ENCODE results near the gene C1orf94. TPM values are rescaled to one million over a fixed set of nuclear protein-coding genes. Genes with fewer than 3 reads are reported as not detected.
"Not testable (repeated sequence)": the region's sequence is repeated elsewhere in the genome, so short reads cannot be mapped to it uniquely, and the experiment has no call there.

The C1orf94 gene
- polyA plus RNA-seq, 4 donors = 0.01 TPM; not detected in 3

DNA sequence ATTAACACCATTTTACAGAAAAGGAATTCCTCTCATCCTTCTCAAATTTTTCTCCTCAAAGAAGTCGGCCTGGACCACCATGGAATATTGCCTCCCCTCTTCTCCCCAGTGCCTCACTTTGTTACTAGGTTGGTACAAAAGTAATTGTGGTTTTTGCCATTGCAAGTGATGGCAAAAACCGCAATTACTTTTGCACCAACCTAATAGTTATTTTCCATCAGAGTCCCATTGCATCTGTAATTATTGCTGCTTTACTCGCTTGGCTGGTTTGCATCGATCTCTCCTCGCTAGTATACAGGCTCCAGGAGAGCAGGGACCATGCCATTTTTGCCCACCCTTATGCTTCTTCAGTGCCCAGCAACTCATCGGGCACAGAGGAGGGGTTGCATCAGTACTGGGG, 963 bp upstream of the C1orf94 start:
- no peak for FAIRE-seq
- no peak for DNase-seq
- Histone ChIP-seq H3K36me3 (ENCODE audit: control insufficient read depth in 3 of 3, insufficient read depth in 2 of 3, low read depth in 1 of 3, low read length in 3 of 3) (no peaks in the 10 kb centered on the region), H3K4me1 (ENCODE audit: control insufficient read depth in 3 of 3, insufficient read depth in 2 of 3, low read depth in 1 of 3, low read length in 2 of 3) (no peaks in the 10 kb centered on the region), H3K27me3 (ENCODE audit: control insufficient read depth in 3 of 3, insufficient read depth in 3 of 3, low read length in 3 of 3) (peaks cover 0 to 21% (median 13%) of the 10 kb centered on the region in 3 donors), H3K27ac (ENCODE audit: low read depth in 1 of 3, low read length in 2 of 3) (no peak overlapping the region), H3K4me3 (ENCODE audit: low read depth in 1 of 3, low read length in 3 of 3) (no peak overlapping the region), H3K9me3 (ENCODE audit: control insufficient read depth in 2 of 2, insufficient read depth in 1 of 2, low read depth in 1 of 2, low read length in 1 of 2) (no peaks in the 10 kb centered on the region)
- 73 to 87% (median 77%) methylated on average over 6 of the region's 6 CpGs for WGBS, 3 donors

DNA sequence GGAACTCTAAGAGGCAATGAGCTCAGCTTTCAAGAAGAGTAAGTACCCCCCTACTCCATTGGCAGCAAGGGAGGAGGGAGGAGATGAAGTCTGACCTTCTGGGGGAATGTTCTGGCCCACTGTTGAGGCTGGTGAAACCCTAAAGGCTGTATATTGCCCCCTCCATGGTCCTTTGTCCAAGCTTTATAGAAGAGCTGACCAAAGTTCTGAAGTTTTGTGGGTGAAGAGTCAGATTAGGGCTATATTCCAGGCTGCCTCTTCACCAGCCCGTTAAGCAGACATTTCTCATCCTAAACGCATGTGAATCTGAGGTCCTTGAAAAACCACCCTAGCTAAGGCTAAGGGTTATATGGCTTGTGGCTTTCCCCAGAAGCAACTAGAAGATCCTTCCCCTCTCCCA, 1.4 kb downstream of the C1orf94 start:
- H3K4me3 ChIP-seq (ENCODE audit: low read depth in 1 of 3, low read length in 3 of 3) = no peak overlapping the region

DNA sequence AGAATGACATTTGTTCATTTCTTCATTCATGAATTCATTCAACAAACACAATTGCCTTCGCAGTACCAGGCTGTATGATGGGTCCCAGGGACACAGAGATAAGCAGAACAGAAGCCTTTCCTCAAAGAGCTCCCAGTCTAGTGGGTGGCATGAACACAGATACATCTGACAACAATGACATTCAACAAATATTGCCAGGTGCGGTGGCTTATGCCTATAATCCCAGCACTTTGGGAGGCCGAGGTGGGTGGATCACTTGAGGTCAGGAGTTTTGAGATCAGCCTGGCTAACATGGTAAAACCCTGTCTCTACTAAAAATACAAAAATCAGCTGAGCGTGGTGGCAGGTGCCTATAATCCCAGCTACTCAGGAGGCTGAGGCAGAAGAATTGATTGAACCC, 6.7 kb downstream of the C1orf94 start:
- H3K9me3 ChIP-seq (ENCODE audit: control insufficient read depth in 2 of 2, insufficient read depth in 1 of 2, low read depth in 1 of 2, low read length in 1 of 2); H3K4me3 ChIP-seq (ENCODE audit: low read depth in 1 of 3, low read length in 3 of 3); H3K4me1 ChIP-seq (ENCODE audit: control insufficient read depth in 3 of 3, insufficient read depth in 2 of 3, low read depth in 1 of 3, low read length in 2 of 3); H3K36me3 ChIP-seq (ENCODE audit: control insufficient read depth in 3 of 3, insufficient read depth in 2 of 3, low read depth in 1 of 3, low read length in 3 of 3); DNase-seq; H3K27me3 ChIP-seq (ENCODE audit: control insufficient read depth in 3 of 3, insufficient read depth in 3 of 3, low read length in 3 of 3); H3K27ac ChIP-seq (ENCODE audit: low read depth in 1 of 3, low read length in 2 of 3); FAIRE-seq: not testable (repeated sequence)
- 67 to 82% (median 81%) methylated on average over 4 of the region's 4 CpGs for WGBS, 3 donors

More for the DNA sequence above, 1.4 kb downstream of the C1orf94 start:
- no peaks in the 10 kb centered on the region for H3K9me3 ChIP-seq (ENCODE audit: control insufficient read depth in 2 of 2, insufficient read depth in 1 of 2, low read depth in 1 of 2, low read length in 1 of 2)
- no peak overlapping the region for H3K27ac ChIP-seq (ENCODE audit: low read depth in 1 of 3, low read length in 2 of 3)
- 52 to 66% (median 64%) methylated on average over 2 of the region's 2 CpGs for WGBS, 3 donors
- FAIRE-seq = no peak
- no peak for DNase-seq
- H3K36me3 ChIP-seq (ENCODE audit: control insufficient read depth in 3 of 3, insufficient read depth in 2 of 3, low read depth in 1 of 3, low read length in 3 of 3) = no peaks in the 10 kb centered on the region
- H3K27me3 ChIP-seq (ENCODE audit: control insufficient read depth in 3 of 3, insufficient read depth in 3 of 3, low read length in 3 of 3) = peaks cover 0 to 21% (median 10%) of the 10 kb centered on the region in 3 donors
- no peaks in the 10 kb centered on the region for H3K4me1 ChIP-seq (ENCODE audit: control insufficient read depth in 3 of 3, insufficient read depth in 2 of 3, low read depth in 1 of 3, low read length in 2 of 3)

DNA sequence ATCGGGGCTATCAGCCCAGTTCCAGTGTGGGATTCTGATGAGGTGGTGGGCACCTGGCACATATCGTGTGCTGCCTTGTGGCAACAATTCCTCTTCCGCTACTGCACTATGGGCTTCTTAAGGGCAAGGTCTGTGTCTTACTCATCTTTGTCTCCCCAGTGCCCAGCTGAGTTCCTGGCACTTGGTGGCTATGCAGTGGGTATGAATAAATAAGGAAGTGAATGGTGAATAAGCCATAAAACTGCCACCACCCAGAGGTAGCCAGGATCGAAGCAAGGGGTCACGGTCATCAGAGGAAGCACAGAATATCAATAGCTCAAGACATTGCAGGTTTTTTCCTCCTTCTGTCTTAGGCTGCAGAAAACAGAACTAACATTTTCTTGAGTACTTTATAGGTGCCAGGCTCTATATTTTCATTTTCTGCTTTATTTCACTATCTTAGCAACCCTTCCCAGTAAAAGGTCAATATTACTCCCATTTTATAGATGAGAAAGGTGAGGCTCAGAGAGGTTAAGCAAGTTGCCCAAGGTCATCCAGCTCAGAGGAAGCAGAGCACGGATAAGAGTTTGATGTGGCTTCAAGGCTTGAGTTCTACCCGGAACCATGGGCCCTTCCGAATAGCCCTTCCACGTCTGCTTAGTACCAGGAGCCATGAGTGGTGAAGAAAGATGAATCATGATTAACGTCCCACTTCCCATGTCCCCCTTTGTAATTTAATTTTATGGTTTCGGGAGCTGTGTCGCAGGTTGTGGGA, 10.2 kb downstream of the C1orf94 start:
- Histone ChIP-seq H3K27ac (ENCODE audit: low read depth in 1 of 3, low read length in 2 of 3) (no peak overlapping the region), H3K36me3 (ENCODE audit: control insufficient read depth in 3 of 3, insufficient read depth in 2 of 3, low read depth in 1 of 3, low read length in 3 of 3) (no peaks in the 10 kb centered on the region), H3K27me3 (ENCODE audit: control insufficient read depth in 3 of 3, insufficient read depth in 3 of 3, low read length in 3 of 3) (peaks cover 0 to 10% (median 0%) of the 10 kb centered on the region in 3 donors), H3K4me1 (ENCODE audit: control insufficient read depth in 3 of 3, insufficient read depth in 2 of 3, low read depth in 1 of 3, low read length in 2 of 3) (no peaks in the 10 kb centered on the region), H3K4me3 (ENCODE audit: low read depth in 1 of 3, low read length in 3 of 3) (no peak overlapping the region), H3K9me3 (ENCODE audit: control insufficient read depth in 2 of 2, insufficient read depth in 1 of 2, low read depth in 1 of 2, low read length in 1 of 2) (no peaks in the 10 kb centered on the region)
- FAIRE-seq (no peak), DNase-seq (no peak)
- 72 to 74% (median 72%) methylated on average over 12 of the region's 12 CpGs for WGBS, 3 donors

DNA sequence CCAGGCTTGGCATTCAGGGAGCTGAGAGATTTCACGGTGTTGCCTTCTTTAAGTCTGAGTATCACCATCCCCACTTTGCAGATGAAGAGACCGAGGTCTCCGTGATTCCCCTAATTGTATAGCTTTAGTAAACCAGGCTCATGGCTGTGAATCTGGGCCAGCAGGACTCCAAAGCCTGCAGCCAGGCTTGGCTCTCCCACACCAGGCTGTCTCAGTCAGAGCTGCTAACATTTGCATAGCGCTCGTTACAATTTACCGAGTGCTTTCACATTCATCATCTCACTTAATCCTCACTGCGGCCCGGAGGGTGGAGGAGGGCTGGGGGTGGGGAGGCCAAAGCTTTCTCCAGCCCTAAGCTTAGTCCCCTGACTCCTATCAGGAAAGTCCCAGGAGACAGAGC, 11.7 kb downstream of the C1orf94 start:
- H3K4me3 ChIP-seq (ENCODE audit: low read depth in 1 of 3, low read length in 3 of 3) = no peak overlapping the region
- H3K4me1 ChIP-seq (ENCODE audit: control insufficient read depth in 3 of 3, insufficient read depth in 2 of 3, low read depth in 1 of 3, low read length in 2 of 3) = no peaks in the 10 kb centered on the region
- H3K36me3 ChIP-seq (ENCODE audit: control insufficient read depth in 3 of 3, insufficient read depth in 2 of 3, low read depth in 1 of 3, low read length in 3 of 3) = no peaks in the 10 kb centered on the region
- FAIRE-seq (no peak), DNase-seq (no peak)
- H3K27ac ChIP-seq (ENCODE audit: low read depth in 1 of 3, low read length in 2 of 3) = no peak overlapping the region
- WGBS, 3 donors = 12 to 30% (median 21%) methylated on average over 8 of the region's 8 CpGs
- no peaks in the 10 kb centered on the region for H3K9me3 ChIP-seq (ENCODE audit: control insufficient read depth in 2 of 2, insufficient read depth in 1 of 2, low read depth in 1 of 2, low read length in 1 of 2)
- H3K27me3 ChIP-seq (ENCODE audit: control insufficient read depth in 3 of 3, insufficient read depth in 3 of 3, low read length in 3 of 3) = peaks cover 0 to 10% (median 0%) of the 10 kb centered on the region in 3 donors

DNA sequence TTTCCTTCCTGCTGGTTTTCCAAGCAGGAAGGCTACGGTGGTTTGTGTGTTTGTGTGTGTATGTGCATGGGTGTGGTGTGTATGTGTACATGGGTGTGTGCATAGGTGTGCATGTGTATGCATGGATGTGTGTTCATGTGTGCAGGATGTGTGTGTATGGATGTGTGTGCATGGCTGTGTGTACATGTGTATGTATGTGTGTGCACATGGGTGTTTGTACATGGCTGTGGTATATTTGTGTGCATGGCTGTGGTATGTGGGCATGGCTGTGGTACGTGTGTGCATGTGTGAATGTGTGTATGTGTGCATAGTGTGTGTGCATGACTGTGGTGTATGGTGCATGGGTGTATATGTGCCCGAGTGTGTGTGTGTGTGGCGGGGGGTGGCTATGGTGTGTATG, 12.3 kb downstream of the C1orf94 start:
- DNase-seq (no peak), FAIRE-seq (no peak)
- H3K27ac ChIP-seq (ENCODE audit: low read depth in 1 of 3, low read length in 2 of 3) = no peak overlapping the region
- no peaks in the 10 kb centered on the region for H3K4me1 ChIP-seq (ENCODE audit: control insufficient read depth in 3 of 3, insufficient read depth in 2 of 3, low read depth in 1 of 3, low read length in 2 of 3)
- no peak overlapping the region for H3K4me3 ChIP-seq (ENCODE audit: low read depth in 1 of 3, low read length in 3 of 3)
- no peaks in the 10 kb centered on the region for H3K9me3 ChIP-seq (ENCODE audit: control insufficient read depth in 2 of 2, insufficient read depth in 1 of 2, low read depth in 1 of 2, low read length in 1 of 2)
- H3K36me3 ChIP-seq (ENCODE audit: control insufficient read depth in 3 of 3, insufficient read depth in 2 of 3, low read depth in 1 of 3, low read length in 3 of 3) = no peaks in the 10 kb centered on the region
- H3K27me3 ChIP-seq (ENCODE audit: control insufficient read depth in 3 of 3, insufficient read depth in 3 of 3, low read length in 3 of 3) = peaks cover 0 to 10% (median 0%) of the 10 kb centered on the region in 3 donors
- WGBS, 3 donors = 55 to 75% (median 67%) methylated on average over 4 of the region's 4 CpGs

DNA sequence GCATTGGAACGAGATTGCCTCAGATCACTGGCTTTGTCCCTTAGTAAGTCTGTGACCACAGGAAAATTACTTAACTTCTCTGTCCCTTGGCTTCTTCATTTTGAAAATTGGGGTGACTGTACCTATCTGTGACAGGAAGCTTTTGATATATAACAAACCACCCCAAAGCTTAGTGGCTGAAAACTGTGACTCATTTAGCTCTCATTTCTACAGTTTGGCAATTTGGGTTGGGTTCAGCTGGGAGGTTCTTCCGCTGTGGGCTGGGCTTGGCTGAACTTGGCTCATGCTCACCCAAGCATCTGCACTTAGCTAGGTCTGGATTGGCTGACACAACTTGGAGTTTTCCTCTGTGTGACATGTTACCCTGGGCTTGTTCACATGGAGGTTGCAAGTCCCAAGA, 14.0 kb downstream of the C1orf94 start:
- Histone ChIP-seq H3K4me1 (ENCODE audit: control insufficient read depth in 3 of 3, insufficient read depth in 2 of 3, low read depth in 1 of 3, low read length in 2 of 3) (no peaks in the 10 kb centered on the region), H3K4me3 (ENCODE audit: low read depth in 1 of 3, low read length in 3 of 3) (no peak overlapping the region), H3K27ac (ENCODE audit: low read depth in 1 of 3, low read length in 2 of 3) (no peak overlapping the region), H3K36me3 (ENCODE audit: control insufficient read depth in 3 of 3, insufficient read depth in 2 of 3, low read depth in 1 of 3, low read length in 3 of 3) (no peaks in the 10 kb centered on the region), H3K27me3 (ENCODE audit: control insufficient read depth in 3 of 3, insufficient read depth in 3 of 3, low read length in 3 of 3) (peaks cover 0 to 10% (median 0%) of the 10 kb centered on the region in 3 donors), H3K9me3 (ENCODE audit: control insufficient read depth in 2 of 2, insufficient read depth in 1 of 2, low read depth in 1 of 2, low read length in 1 of 2) (no peaks in the 10 kb centered on the region)
- no peak for DNase-seq
- WGBS, 3 donors = 51 to 62% (median 59%) methylated on average over 2 of the region's 2 CpGs
- FAIRE-seq = no peak

DNA sequence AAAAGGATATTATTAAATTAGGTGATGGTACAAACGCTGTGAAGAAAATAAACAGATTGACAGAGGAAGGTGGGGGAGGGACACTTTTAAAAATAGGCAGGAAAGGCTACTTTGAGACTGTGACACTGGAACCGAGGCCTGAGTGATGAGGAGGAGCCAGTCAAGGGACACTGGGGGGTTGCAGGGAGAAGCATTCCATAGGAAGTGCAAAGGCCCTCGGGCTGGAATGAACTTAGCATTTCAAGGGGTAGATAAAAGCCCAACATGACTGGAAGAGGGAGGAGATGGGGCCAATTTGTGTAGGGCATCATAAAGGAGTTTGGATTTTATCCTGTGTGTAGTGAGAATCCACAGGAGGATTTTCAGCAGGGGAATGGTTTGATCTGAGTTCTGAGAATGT, 15.9 kb downstream of the C1orf94 start:
- no peaks in the 10 kb centered on the region for H3K9me3 ChIP-seq (ENCODE audit: control insufficient read depth in 2 of 2, insufficient read depth in 1 of 2, low read depth in 1 of 2, low read length in 1 of 2)
- 50 to 68% (median 55%) methylated on average over 3 of the region's 3 CpGs for WGBS, 3 donors
- DNase-seq (no peak), FAIRE-seq (no peak)
- H3K4me3 ChIP-seq (ENCODE audit: low read depth in 1 of 3, low read length in 3 of 3) = no peak overlapping the region
- H3K36me3 ChIP-seq (ENCODE audit: control insufficient read depth in 3 of 3, insufficient read depth in 2 of 3, low read depth in 1 of 3, low read length in 3 of 3) = no peaks in the 10 kb centered on the region
- H3K27me3 ChIP-seq (ENCODE audit: control insufficient read depth in 3 of 3, insufficient read depth in 3 of 3, low read length in 3 of 3) = peaks cover 0 to 6% (median 0%) of the 10 kb centered on the region in 3 donors
- no peak overlapping the region for H3K27ac ChIP-seq (ENCODE audit: low read depth in 1 of 3, low read length in 2 of 3)
- no peaks in the 10 kb centered on the region for H3K4me1 ChIP-seq (ENCODE audit: control insufficient read depth in 3 of 3, insufficient read depth in 2 of 3, low read depth in 1 of 3, low read length in 2 of 3)

DNA sequence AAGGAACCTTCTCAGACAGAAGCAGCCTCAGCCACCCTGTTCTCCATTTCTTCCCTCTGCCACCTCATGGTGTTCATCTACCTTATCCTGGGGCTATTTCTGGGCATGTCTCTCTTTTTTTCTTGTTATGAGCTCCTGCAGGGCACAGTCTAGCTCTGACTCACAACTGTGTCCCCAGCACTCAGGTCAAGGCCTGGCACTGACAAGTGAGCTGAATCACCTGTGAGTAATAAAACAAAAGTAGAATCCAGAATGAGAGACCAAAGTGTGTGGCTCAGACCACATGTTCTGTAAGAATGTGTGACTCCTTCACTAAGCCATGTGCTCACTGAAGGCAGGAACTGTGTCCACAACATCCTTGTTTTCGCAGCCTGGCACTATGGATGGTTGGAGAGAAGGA, 23.2 kb downstream of the C1orf94 start:
- FAIRE-seq = no peak

More for the DNA sequence above, 23.2 kb downstream of the C1orf94 start:
- Histone ChIP-seq H3K36me3 (ENCODE audit: control insufficient read depth in 3 of 3, insufficient read depth in 2 of 3, low read depth in 1 of 3, low read length in 3 of 3) (no peaks in the 10 kb centered on the region), H3K27me3 (ENCODE audit: control insufficient read depth in 3 of 3, insufficient read depth in 3 of 3, low read length in 3 of 3) (no peaks in the 10 kb centered on the region), H3K4me1 (ENCODE audit: control insufficient read depth in 3 of 3, insufficient read depth in 2 of 3, low read depth in 1 of 3, low read length in 2 of 3) (no peaks in the 10 kb centered on the region), H3K27ac (ENCODE audit: low read depth in 1 of 3, low read length in 2 of 3) (no peak overlapping the region), H3K4me3 (ENCODE audit: low read depth in 1 of 3, low read length in 3 of 3) (no peak overlapping the region), H3K9me3 (ENCODE audit: control insufficient read depth in 2 of 2, insufficient read depth in 1 of 2, low read depth in 1 of 2, low read length in 1 of 2) (no peaks in the 10 kb centered on the region)
- DNase-seq = no peak
- WGBS, 3 donors = 66 to 84% (median 77%) methylated on average over 1 of the region's 1 CpG

All from small intestine (tissue), 7 donors.